PC-9 (cell line): Measurements from ENCODE around the gene ARL13B. TPM values are rescaled to one million over a fixed set of nuclear protein-coding genes. Genes with fewer than 3 reads are reported as not detected.

Experiments used
- BruUV-seq: library from RNA; stranded (reverse); fragments of 400-500 nt; replicated peaks from 2 replicates; lab custom pipeline; 2021; lab: Mats Ljungman, UMichigan
- CTCF ChIA-PET: fragments of 300-600 bp; sonication (Branson Sonifier 250); formaldehyde crosslinking; loops from one replicate; lab custom pipeline; 2022; ENCODE audit warnings: antibody characterized with exemption; lab: Charles Lee
- POLR2A ChIA-PET: fragments of 300-600 bp; sonication (Branson Sonifier 250); formaldehyde crosslinking; loops from one replicate; lab custom pipeline; 2022; ENCODE audit warnings: antibody characterized with exemption; ENCODE audit not compliant: unreplicated experiment; lab: Charles Lee
- DNase-seq, 2 experiments: peaks; one replicate each; pipeline versions ENCODE4 v3.0.0 to v3.0.0-alpha.2; 2015 to 2022; ENCODE audit warnings: mixed read lengths in 1 of 2
- H2AFZ ChIP-seq: fragments of 200-600 bp; sonication (generic); 2 replicates; pipeline ENCODE4 v1.8.1; 2017; ENCODE audit warnings: antibody characterized with exemption
- H3F3A ChIP-seq: fragments of 200-600 bp; sonication (generic); 2 replicates; pipeline ENCODE4 v1.8.1; 2017; ENCODE audit warnings: antibody characterized with exemption, mild to moderate bottlenecking, low read depth; ENCODE audit not compliant: insufficient read depth
- H3K27ac ChIP-seq: fragments of 200-600 bp; sonication (generic); 2 replicates; pipeline ENCODE4 v1.6.1; 2016; ENCODE audit warnings: mixed run types
- H3K27me3 ChIP-seq: fragments of 200-600 bp; sonication (generic); 2 replicates; pipeline ENCODE4 v1.6.1; 2016; ENCODE audit warnings: low read depth, mixed run types; ENCODE audit not compliant: insufficient read depth
- H3K36me3 ChIP-seq: fragments of 200-600 bp; sonication (generic); 2 replicates; pipeline ENCODE4 v1.6.1; 2016; ENCODE audit warnings: low read depth, mixed run types
- H3K4me1 ChIP-seq: fragments of 200-600 bp; sonication (generic); replicated peaks from 2 replicates; pipeline ENCODE4 v1.6.1; 2016; ENCODE audit warnings: mixed run types; ENCODE audit not compliant: insufficient read depth
- H3K4me2 ChIP-seq: fragments of 200-600 bp; sonication (generic); 2 replicates; pipeline ENCODE4 v1.6.1; 2017; ENCODE audit warnings: mixed run types
- H3K4me3 ChIP-seq: fragments of 200-600 bp; sonication (generic); 2 replicates; pipeline ENCODE4 v1.6.1; 2016; ENCODE audit warnings: mixed run types
- H3K79me2 ChIP-seq: fragments of 200-600 bp; sonication (generic); 2 replicates; pipeline ENCODE4 v1.6.1; 2017; ENCODE audit warnings: low read depth, mixed run types
- H3K9me2 ChIP-seq: fragments of 200-600 bp; sonication (generic); 2 replicates; pipeline ENCODE4 v1.8.1; 2017; ENCODE audit warnings: mild to moderate bottlenecking; ENCODE audit not compliant: insufficient read depth
- H3K9me3 ChIP-seq: fragments of 200-600 bp; sonication (generic); 2 replicates; pipeline ENCODE4 v1.8.1; 2016; ENCODE audit warnings: low read depth; ENCODE audit not compliant: insufficient read depth
- H4K20me1 ChIP-seq: fragments of 200-600 bp; sonication (generic); 2 replicates; pipeline ENCODE4 v1.8.1; 2017; ENCODE audit not compliant: insufficient read depth
- EZH2 ChIP-seq: fragments of 200-600 bp; sonication (generic); IDR thresholded peaks from 2 replicates; pipeline ENCODE4 v1.8.0; 2017; ENCODE audit warnings: antibody characterized with exemption, low read depth
- intact Hi-C: fragments of 100-400 bp; cut with micrococcal nuclease; formaldehyde crosslinking; loops from one replicate; pipeline ENCODE4 v1.10.0; 2022; ENCODE audit not compliant: unreplicated experiment
- total RNA-seq: library from RNA; stranded (reverse); gene quantifications from 2 replicates; pipeline ENCODE4 v1.2.3, GENCODE V29; 2021
- TF ChIP-seq, protein P1 (sequence below): fragments of 200-600 bp; sonication (generic); conservative IDR thresholded peaks from 2 replicates; pipeline ENCODE4 v1.6.1; 2017; ENCODE audit warnings: mixed run types, antibody characterized with exemption, mild to moderate bottlenecking, moderate library complexity

The ARL13B gene
- total RNA-seq, 1 experiment from 2014 or later, result 20.2 TPM

DNA sequence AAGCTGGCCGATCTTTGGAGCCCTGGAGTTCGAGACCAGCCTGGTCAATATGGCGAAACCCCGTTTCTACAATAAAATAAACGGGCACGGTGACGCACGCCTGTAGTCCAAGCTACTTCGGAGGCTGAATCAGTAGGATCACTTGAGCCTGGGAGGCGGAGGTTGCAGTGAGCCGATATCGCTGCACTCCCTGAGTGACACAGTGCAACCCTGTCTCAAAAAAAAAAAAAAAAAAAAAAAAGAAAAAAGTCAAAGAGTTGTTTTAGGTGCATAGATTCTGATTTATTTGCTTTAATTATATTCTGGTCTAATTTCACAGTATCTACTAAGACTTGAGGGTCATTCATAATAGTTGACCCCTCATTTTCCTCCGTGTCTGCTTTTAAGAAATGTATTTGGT lies 1.7 kb downstream of the ARL13B start:
- no peak for DNase-seq
- H3K4me1 ChIP-seq, result peaks cover 14% of the 10 kb centered on the region
- H3K27me3 ChIP-seq, result no peaks in the 10 kb centered on the region
- H2AFZ ChIP-seq, result no peak overlapping the region
- POLR2A ChIA-PET, result no interaction called here
- no TSS peak for BruUV-seq
- H3K27ac ChIP-seq, result no peak overlapping the region
- peaks cover 5% of the 10 kb centered on the region; the same call in 1 of the 2 replicates for H4K20me1 ChIP-seq
- intact Hi-C loops, result loop anchor here (2.0 kb wide), 1 partner anchor 81 kb away; the partner anchor contains the start of genes DHFR2 and NSUN3
- H3F3A ChIP-seq, result peaks cover 13% of the 10 kb centered on the region
- H3K4me3 ChIP-seq, result no peak overlapping the region
- no peaks in the 10 kb centered on the region for H3K36me3 ChIP-seq
- H3K9me2 ChIP-seq, result no peaks in the 10 kb centered on the region
- H3K4me2 ChIP-seq, result peak overlapping the region; percentile 89; the same call in 1 of the 2 replicates
- H3K9me3 ChIP-seq, result no peaks in the 10 kb centered on the region
- CTCF ChIA-PET, result no interaction called here
- H3K79me2 ChIP-seq, result peaks cover 15% of the 10 kb centered on the region
- TF ChIP-seq EZH2, result no peak
- TF ChIP-seq, protein P1, sequence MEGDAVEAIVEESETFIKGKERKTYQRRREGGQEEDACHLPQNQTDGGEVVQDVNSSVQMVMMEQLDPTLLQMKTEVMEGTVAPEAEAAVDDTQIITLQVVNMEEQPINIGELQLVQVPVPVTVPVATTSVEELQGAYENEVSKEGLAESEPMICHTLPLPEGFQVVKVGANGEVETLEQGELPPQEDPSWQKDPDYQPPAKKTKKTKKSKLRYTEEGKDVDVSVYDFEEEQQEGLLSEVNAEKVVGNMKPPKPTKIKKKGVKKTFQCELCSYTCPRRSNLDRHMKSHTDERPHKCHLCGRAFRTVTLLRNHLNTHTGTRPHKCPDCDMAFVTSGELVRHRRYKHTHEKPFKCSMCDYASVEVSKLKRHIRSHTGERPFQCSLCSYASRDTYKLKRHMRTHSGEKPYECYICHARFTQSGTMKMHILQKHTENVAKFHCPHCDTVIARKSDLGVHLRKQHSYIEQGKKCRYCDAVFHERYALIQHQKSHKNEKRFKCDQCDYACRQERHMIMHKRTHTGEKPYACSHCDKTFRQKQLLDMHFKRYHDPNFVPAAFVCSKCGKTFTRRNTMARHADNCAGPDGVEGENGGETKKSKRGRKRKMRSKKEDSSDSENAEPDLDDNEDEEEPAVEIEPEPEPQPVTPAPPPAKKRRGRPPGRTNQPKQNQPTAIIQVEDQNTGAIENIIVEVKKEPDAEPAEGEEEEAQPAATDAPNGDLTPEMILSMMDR, result no peak

DNA sequence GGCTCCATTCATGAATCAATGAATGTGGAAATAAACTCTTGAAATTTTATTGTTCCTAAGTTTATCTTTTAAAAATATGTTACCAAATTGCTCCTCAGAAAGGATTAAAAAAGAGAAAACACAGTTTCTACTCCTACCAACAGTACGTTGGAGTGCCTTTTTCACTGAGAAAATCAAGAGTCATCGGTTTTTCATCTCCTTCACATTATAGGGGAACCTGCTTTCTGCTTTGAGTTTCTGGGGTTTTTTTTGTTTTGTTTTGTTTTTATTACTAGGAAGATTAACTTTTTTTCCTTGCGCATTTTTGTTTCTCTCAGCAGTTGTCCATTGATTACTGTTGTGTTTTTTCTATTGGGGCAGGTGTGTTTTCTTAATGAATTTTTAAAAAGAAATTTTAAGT lies 3.5 kb downstream of the ARL13B start:
- no peak overlapping the region for H3K4me3 ChIP-seq

DNA sequence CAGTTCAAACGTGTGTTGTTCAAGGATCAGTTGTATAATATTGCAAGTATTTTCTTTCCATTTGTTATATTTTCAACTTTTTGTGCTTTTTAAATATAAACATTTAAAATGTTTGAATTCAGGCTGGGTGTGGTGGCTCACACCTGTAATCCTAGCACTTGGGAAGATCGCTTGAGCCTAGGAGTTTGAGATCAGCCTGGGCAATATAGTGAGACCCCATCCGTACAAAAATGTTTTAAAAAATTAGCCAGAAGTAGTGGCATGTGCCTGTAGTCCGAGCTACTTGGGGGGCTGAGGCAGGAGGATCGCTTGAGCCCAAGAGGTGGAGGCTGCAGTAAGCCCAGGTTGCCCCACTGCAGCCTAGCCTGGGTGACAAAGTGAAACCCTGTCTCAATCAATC lies 4.7 kb downstream of the ARL13B start:
- Histone ChIP-seq H3K4me2 (no peak overlapping the region), H3K27ac (no peak overlapping the region), H3F3A (peaks cover 13% of the 10 kb centered on the region), H3K4me3 (no peak overlapping the region), H4K20me1 (peaks cover 5% of the 10 kb centered on the region; the same call in 1 of the 2 replicates), H2AFZ (no peak overlapping the region), H3K36me3 (no peaks in the 10 kb centered on the region), H3K27me3 (no peaks in the 10 kb centered on the region), H3K9me3 (no peaks in the 10 kb centered on the region), H3K4me1 (peaks cover 21% of the 10 kb centered on the region), H3K79me2 (peaks cover 15% of the 10 kb centered on the region), H3K9me2 (no peaks in the 10 kb centered on the region)
- ChIA-PET CTCF (no interaction called here), POLR2A (no interaction called here)
- intact Hi-C loops, result no loop called here
- TF ChIP-seq, protein P1, result no peak
- TF ChIP-seq EZH2, result no peak
- BruUV-seq, result no TSS peak
- DNase-seq, result no peak

More for the DNA sequence above, 3.5 kb downstream of the ARL13B start:
- peaks cover 5% of the 10 kb centered on the region; the same call in 1 of the 2 replicates for H4K20me1 ChIP-seq
- no peaks in the 10 kb centered on the region for H3K36me3 ChIP-seq
- TF ChIP-seq, protein P1, result no peak
- TF ChIP-seq EZH2, result no peak
- no peaks in the 10 kb centered on the region for H3K27me3 ChIP-seq
- no peak overlapping the region for H3K27ac ChIP-seq
- POLR2A ChIA-PET, result no interaction called here
- no peaks in the 10 kb centered on the region for H3K9me2 ChIP-seq
- no peak overlapping the region for H2AFZ ChIP-seq
- H3K9me3 ChIP-seq, result no peaks in the 10 kb centered on the region
- H3K79me2 ChIP-seq, result peaks cover 15% of the 10 kb centered on the region
- intact Hi-C loops, result no loop called here
- CTCF ChIA-PET, result no interaction called here
- BruUV-seq, result no TSS peak
- H3K4me2 ChIP-seq, result no peak overlapping the region
- DNase-seq, result no peak
- peaks cover 13% of the 10 kb centered on the region for H3F3A ChIP-seq
- peaks cover 20% of the 10 kb centered on the region for H3K4me1 ChIP-seq
